Measurements from ENCODE around the gene VCAM1.
"Not testable (repeated sequence)": the region's sequence is repeated elsewhere in the genome, so short reads cannot be mapped to it uniquely, and the experiment has no call there.

VCAM1 gene

GRCh38 chr1:100775483-100775882 is 55.9 kb downstream of the VCAM1 start:
- H2AFZ ChIP-seq (ENCODE audit: low read length) = no peak overlapping the region
- no peak overlapping the region for H3K4me2 ChIP-seq (ENCODE audit: low read depth, low read length)
- H3K79me2 ChIP-seq (ENCODE audit: low read length) = no peaks in the 10 kb centered on the region
- H4K20me1 ChIP-seq (ENCODE audit: insufficient read depth, low read length) = no peaks in the 10 kb centered on the region
- H3K9me2 ChIP-seq (replicated peaks; ENCODE audit: insufficient read depth, low read length) = no peaks in the 10 kb centered on the region
- H3K9ac ChIP-seq (ENCODE audit: low read length) = no peak overlapping the region
- H3K4me3 ChIP-seq (ENCODE audit: low read length) = no peak overlapping the region
- H3K27me3 ChIP-seq (replicated peaks; ENCODE audit: insufficient read depth, low read length) = no peaks in the 10 kb centered on the region
- H3K36me3 ChIP-seq (replicated peaks; ENCODE audit: insufficient read depth, low read length) = no peaks in the 10 kb centered on the region
- H3K27ac ChIP-seq (ENCODE audit: low read length) = no peak overlapping the region
- no peaks in the 10 kb centered on the region for H3K9me3 ChIP-seq (replicated peaks; ENCODE audit: insufficient read depth, low read length)
- TF ChIP-seq CTCF (IDR thresholded peaks at IDR 0.05; ENCODE audit: low read length) = no peak
- TF ChIP-seq EZH2 (optimal IDR thresholded peaks at IDR 0.05; ENCODE audit: low read depth, low read length) = no peak
- TF ChIP-seq EZH2phosphoT487 (IDR thresholded peaks at IDR 0.05; ENCODE audit: low read length) = no peak
- no peaks in the 10 kb centered on the region for H3K4me1 ChIP-seq (ENCODE audit: low read length)
- no peaks in the 10 kb centered on the region for H3F3A ChIP-seq (ENCODE audit: insufficient read depth, low read length)
- DNase-seq = no peak

GRCh38 chr1:100778748-100779147 is 59.2 kb downstream of the VCAM1 start:
- no peak overlapping the region for H3K4me3 ChIP-seq (ENCODE audit: low read length)
- no peaks in the 10 kb centered on the region for H3K4me1 ChIP-seq (ENCODE audit: low read length)
- no peak overlapping the region for H3K9ac ChIP-seq (ENCODE audit: low read length)
- H3K36me3 ChIP-seq (replicated peaks; ENCODE audit: insufficient read depth, low read length) = no peaks in the 10 kb centered on the region
- no peaks in the 10 kb centered on the region for H3K9me2 ChIP-seq (replicated peaks; ENCODE audit: insufficient read depth, low read length)
- H4K20me1 ChIP-seq (ENCODE audit: insufficient read depth, low read length) = no peaks in the 10 kb centered on the region
- H3K27me3 ChIP-seq (replicated peaks; ENCODE audit: insufficient read depth, low read length) = no peaks in the 10 kb centered on the region
- no peak overlapping the region for H3K27ac ChIP-seq (ENCODE audit: low read length)
- no peak for DNase-seq
- TF ChIP-seq EZH2 (optimal IDR thresholded peaks at IDR 0.05; ENCODE audit: low read depth, low read length) (no peak), CTCF (IDR thresholded peaks at IDR 0.05; ENCODE audit: low read length) (no peak), EZH2phosphoT487 (IDR thresholded peaks at IDR 0.05; ENCODE audit: low read length) (no peak)
- no peaks in the 10 kb centered on the region for H3K9me3 ChIP-seq (replicated peaks; ENCODE audit: insufficient read depth, low read length)
- no peak overlapping the region for H3K4me2 ChIP-seq (ENCODE audit: low read depth, low read length)
- no peaks in the 10 kb centered on the region for H3F3A ChIP-seq (ENCODE audit: insufficient read depth, low read length)
- no peak overlapping the region for H2AFZ ChIP-seq (ENCODE audit: low read length)
- no peaks in the 10 kb centered on the region for H3K79me2 ChIP-seq (ENCODE audit: low read length)

GRCh38 chr1:100780814-100781213 is 61.3 kb downstream of the VCAM1 start:
- Histone ChIP-seq H3F3A (ENCODE audit: insufficient read depth, low read length) (no peaks in the 10 kb centered on the region), H3K9me3 (replicated peaks; ENCODE audit: insufficient read depth, low read length) (no peaks in the 10 kb centered on the region), H3K27ac (ENCODE audit: low read length) (no peak overlapping the region), H3K9me2 (replicated peaks; ENCODE audit: insufficient read depth, low read length) (no peaks in the 10 kb centered on the region), H3K4me1 (ENCODE audit: low read length) (no peaks in the 10 kb centered on the region), H3K36me3 (replicated peaks; ENCODE audit: insufficient read depth, low read length) (no peaks in the 10 kb centered on the region), H3K79me2 (ENCODE audit: low read length) (no peaks in the 10 kb centered on the region), H3K27me3 (replicated peaks; ENCODE audit: insufficient read depth, low read length) (no peaks in the 10 kb centered on the region), H3K4me3 (ENCODE audit: low read length) (no peak overlapping the region), H3K4me2 (ENCODE audit: low read depth, low read length) (no peak overlapping the region), H3K9ac (ENCODE audit: low read length) (no peak overlapping the region), H4K20me1 (ENCODE audit: insufficient read depth, low read length) (no peaks in the 10 kb centered on the region), H2AFZ (ENCODE audit: low read length) (no peak overlapping the region)
- DNase-seq = no peak
- TF ChIP-seq CTCF (IDR thresholded peaks at IDR 0.05; ENCODE audit: low read length) (no peak), EZH2phosphoT487 (IDR thresholded peaks at IDR 0.05; ENCODE audit: low read length) (no peak), EZH2 (optimal IDR thresholded peaks at IDR 0.05; ENCODE audit: low read depth, low read length) (no peak)

GRCh38 chr1:100781728-100782127 is 62.2 kb downstream of the VCAM1 start:
- H2AFZ ChIP-seq (ENCODE audit: low read length); H3K9me3 ChIP-seq (replicated peaks; ENCODE audit: insufficient read depth, low read length); H3K4me1 ChIP-seq (ENCODE audit: low read length); H3K9me2 ChIP-seq (replicated peaks; ENCODE audit: insufficient read depth, low read length); H3K79me2 ChIP-seq (ENCODE audit: low read length); H3K36me3 ChIP-seq (replicated peaks; ENCODE audit: insufficient read depth, low read length); H3K4me2 ChIP-seq (ENCODE audit: low read depth, low read length); H3K27me3 ChIP-seq (replicated peaks; ENCODE audit: insufficient read depth, low read length); H3F3A ChIP-seq (ENCODE audit: insufficient read depth, low read length); DNase-seq; H3K4me3 ChIP-seq (ENCODE audit: low read length); H3K9ac ChIP-seq (ENCODE audit: low read length); H3K27ac ChIP-seq (ENCODE audit: low read length); H4K20me1 ChIP-seq (ENCODE audit: insufficient read depth, low read length): not testable (repeated sequence)

Data from MM.1S (cell line).